Suppressor macrophage treated with lipopolysaccharide for 1 hour (primary cell): Measurements from ENCODE around the gene YBX3.
"Not testable (repeated sequence)": the region's sequence is repeated elsewhere in the genome, so short reads cannot be mapped to it uniquely, and the experiment has no call there.

Experiments
- DNase-seq, 3 donors: peaks; one replicate each; pipeline ENCODE4 v3.0.0-alpha.2; 2020 to 2022

Gene YBX3

GRCh38 chr12:10722905-10723746 is at the start of gene YBX3:
TSS of gene YBX3 (minus strand) at chr12:10723323. CDS start at chr12:10723111, 212 bp downstream.
- peak; percentile 87 to 93 (median 88) for DNase-seq

GRCh38 chr12:10771132-10771733 is 48.1 kb upstream of the YBX3 start:
- peak; percentile 18 to 52 (median 45) for DNase-seq

DNA sequence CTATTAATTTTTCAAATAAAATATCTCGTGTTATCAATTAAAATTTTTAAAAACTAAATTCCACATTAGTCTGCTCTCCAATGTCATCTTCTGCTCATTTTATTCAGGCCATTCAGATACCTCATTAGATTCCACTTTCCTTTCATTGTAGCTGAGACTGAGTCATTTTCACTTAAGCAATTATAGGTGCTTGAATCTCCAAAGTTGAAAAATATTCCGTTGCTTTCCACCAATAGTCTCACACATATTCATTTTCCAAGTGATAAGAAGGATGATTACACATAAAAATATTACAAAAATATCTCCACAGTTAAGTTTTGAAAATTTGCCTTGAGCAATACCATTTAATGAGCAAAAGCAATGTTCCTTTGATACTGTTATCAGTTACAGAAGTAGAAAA is 36.5 kb upstream of the YBX3 start:
- no peak for DNase-seq

GRCh38 chr12:10756194-10756593 is 33.1 kb upstream of the YBX3 start:
- no peak for DNase-seq

DNA sequence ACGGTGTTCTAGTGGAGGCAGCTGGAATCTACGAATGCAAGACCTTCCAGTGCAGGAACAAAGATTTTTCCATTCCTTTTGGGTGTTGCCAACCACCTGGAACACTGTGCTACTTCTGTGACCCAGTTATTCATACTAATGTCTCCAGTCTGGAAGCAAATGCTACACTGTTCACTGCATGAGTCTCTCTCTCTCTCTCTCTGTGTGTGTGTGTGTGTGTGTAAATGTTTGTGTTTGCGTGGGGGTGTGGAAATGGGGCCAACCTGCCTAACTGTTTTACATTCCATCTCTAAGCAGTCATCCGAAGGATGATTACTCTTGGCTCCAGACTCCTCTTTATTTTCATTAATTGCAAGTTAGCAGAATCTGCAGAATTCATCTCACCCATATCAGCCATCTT is 29.9 kb upstream of the YBX3 start:
- no peak for DNase-seq

GRCh38 chr12:10750385-10750727 is 27.2 kb upstream of the YBX3 start:
- no peak for DNase-seq

DNA sequence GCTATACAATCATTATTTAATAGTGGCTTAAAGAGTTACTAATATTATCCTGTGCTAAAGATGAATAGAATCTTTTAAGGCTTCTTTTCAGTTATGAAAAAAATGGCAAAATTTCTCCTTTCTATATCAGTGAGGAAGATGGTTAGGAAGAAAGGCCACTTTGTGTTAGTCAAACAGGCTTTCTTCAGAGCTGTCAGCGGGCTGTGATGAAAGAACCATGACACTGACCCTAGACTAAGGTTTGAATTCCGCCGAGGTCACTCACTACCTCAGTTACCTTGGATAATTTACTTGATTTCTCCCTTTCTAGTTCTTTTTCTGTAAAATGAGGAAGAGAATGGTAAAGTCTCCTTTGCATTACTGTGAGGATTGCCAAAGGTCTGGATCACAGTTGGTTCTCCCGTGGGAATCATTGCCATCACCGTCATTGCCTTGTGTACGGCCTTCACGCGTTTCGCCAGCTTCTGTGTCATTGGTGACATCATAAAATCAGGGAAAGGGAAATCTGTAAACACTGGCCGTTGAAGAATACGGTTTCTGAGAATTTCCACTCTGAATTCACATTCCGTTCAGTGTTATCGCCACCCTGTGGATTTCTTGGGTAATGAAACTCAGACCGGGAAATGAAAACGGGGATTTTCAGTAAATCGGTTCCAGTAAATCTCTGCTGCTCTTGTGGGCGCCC is 26.7 kb upstream of the YBX3 start:
- peak; percentile 92 to 99 (median 99) for DNase-seq

DNA sequence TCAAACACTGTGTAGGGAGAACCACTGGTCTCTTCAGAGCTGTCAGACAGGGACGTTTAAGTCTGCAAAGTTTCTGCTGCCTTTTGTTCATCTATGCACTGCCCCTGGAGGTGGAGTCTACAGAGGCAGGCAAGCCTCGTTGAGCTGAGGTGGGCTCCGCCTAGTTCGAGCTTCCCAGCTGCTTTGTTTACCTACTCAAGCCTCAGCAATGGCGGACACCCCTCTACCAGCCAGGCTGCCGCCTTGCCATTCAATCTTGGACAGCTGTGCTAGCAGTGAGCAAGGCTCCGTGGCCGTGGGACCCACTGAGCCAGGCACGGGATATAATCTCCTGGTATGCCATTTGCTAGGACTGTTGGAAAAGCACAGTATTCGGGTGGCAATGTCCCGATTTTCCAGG is 24.6 kb upstream of the YBX3 start:
- no peak for DNase-seq

DNA sequence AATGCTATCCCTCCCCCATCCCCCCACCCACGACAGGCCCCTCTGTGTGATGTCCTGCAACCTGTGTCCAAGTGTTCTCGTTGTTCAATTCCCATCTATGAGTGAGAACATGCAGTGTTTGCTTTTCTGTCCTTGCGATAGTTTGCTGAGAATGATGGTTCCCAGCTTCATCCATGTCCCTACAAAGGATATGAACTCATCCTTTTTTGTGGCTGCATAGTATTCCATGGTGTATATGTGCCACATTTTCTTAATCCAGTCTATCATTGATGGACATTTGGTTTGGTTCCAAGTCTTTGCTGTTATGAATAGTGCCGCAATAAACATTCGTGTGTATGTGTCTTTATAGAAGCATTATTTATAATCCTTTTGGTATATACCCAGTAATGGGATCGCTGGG is 20.3 kb upstream of the YBX3 start:
- not testable (repeated sequence) for DNase-seq

DNA sequence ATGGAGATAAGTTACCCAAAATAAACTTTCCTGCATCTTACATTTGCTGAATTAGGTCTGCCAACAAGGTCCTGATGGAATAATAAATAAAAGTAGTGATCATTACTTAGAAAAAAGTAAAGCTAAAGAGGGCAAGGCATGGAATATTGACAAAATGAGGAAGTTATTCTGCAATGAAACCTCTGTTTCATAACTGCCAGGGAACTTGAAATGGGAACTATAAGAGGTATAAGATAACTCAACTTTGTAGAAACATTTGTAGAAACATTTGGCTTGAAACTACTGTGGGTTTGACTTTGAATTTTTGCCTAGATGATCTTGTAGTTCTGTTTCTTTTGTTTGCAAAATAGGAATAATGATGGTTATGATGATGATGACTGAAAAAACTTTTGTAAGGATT is 18.7 kb upstream of the YBX3 start:
- peak; percentile 37 to 76 (median 74) for DNase-seq

DNA sequence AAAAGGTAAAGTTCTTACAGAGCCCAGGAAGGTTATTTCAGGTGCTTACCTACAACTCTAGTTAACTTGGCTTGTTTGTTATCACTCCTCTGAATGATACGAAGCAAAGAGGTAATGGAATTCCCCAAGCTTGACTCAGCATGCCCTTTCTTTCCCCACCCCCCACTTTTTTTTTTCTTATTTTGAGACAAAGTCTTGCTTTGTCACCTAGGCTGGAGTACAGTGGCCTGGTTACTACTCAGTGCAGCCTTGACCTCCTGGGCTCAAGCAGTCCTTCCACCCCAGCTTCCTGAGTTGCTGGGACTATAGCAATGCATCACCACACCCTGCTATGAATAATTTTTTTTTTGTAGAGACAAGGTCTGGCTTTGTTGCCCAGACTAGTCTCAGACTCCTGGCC is 17.1 kb upstream of the YBX3 start:
- DNase-seq = no peak

DNA sequence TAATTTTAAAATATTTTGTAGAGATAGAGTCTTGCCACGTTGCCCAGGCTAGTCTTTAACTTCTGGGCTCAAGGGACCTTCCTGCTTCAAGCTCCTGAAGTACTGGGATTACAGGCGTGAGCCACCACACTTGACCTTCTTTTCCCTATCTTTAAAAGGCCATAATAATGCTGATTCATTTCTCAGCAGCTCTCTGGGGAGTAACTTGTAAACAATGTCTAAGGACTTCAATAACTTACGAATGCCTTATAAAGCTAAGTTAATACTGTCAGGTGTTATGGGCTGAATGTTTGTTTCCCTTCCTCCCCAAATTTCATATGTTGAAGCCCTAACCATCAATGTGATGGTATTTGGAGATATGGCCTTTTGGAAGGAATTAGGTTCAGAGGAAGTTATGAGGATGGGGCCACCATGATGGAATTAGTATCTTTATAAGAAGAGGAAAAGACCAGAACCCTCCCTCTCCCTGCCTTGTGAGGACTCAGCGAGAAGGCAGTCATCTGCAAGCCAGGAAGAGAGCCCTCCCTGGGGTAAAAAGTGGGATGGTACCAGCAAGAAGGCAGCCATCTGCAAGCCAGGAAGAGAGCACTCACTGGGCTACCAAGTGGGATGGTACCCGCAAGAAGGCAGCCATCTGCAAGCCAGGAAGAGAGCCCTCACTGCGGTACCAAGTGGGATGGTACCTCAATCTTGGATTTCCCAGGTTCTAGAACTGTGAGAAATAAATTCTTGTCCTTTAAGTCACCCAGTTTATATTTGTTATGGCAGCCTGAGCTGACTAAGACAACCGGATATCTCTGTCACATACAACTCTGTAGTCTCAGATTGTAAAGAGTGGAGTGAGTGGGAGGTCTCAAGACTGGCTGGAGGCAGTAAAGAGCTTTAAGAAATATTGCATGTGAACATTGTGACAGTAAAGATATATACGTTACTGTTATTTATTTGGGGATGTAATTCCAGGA is 16.3 kb upstream of the YBX3 start:
- DNase-seq = no peak

DNA sequence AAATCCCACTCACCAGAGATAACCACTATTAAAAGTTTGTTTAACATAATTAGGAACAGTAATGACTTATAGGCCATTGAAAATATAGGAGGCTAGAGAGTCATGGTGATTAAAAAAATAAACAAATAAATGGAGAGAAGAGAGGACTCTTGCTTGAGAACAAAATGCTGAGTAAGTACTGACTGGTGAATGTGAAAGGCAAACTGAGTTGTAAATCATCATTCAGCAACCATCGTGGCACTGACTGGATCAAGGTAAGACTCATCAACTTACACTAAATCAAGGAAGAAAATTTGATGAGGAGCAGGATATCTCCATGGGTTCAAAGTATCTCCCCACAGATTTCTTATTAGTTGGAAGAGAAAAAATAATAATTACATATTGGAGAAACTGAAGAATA is 14.1 kb upstream of the YBX3 start:
- no peak for DNase-seq

DNA sequence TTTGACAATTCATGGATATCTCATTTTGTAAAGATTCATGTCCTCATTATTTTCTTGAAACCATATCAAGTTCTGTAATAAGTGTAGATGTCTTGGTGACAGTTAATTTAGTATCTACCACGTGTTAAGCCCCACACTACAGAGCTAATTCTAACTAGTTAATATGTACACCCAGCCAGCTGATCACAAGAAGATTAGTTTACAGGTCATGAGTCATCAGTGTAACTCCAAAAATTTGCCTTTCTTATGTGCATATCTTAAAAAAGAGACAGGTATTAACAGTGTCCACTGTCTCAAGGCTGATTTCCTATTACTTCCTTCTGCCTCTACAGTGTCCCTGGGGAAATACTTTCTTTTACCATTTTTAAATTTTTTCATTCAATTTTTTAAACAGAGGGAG is 13.3 kb upstream of the YBX3 start:
- DNase-seq = no peak

DNA sequence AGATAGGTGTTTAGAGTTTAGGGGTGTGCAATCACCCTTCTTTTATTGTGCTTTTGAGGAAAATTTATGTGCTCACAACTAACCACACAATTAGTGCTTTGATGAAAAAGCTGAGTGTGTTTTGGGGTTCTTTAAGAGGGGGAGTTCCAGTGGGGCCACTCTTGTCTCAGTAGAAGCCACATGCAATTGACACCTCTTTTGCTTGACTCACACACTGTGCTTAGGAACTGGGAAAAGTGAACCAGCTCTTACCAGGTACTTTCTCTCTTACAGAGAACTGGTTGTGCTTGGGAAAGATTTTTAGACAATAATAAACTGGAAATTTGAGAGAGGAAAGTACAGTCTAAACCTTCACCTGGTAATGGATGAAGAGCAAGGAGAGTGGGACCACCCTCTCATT is 12.3 kb upstream of the YBX3 start:
- no peak for DNase-seq

DNA sequence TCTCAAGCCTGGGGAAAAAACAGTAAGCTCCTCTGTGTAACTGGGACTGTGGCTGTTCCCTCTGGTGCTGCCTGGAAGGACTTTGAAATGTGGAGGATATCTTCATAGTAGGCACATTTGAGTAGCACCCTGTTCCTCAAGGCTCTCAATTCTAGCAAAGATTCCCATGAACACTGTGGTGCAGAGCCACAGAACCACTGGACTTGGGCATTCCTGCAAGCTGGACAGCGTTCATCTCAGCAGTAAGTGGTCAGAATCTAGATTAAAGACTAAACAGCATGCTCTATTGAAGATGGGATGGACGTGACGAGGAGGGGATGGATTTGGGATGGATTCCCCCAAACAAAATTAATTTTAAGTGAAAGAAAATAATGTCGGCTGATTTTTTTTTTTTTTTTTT is 9.4 kb upstream of the YBX3 start:
- DNase-seq = no peak

DNA sequence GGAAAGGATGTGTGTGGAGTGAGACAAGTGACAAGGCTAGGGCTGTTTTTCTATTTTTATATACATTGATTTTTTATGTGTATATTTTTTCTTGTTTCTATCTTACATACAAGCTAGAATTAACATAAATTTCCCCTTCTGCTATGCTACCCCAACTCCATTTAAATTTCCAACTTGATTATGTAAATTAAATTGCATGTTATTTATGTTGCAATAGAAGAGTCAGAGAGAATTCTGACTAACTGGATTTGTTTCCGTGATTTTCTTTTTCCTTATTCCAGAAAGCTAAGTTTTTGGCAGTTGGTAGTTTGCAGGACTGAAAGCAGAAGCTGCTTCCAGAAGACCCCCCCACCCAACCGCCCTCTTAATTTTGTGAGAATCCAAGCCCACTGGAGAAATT is 8.9 kb upstream of the YBX3 start:
- no peak for DNase-seq

GRCh38 chr12:10730559-10730958 is 7.4 kb upstream of the YBX3 start:
- DNase-seq = no peak

DNA sequence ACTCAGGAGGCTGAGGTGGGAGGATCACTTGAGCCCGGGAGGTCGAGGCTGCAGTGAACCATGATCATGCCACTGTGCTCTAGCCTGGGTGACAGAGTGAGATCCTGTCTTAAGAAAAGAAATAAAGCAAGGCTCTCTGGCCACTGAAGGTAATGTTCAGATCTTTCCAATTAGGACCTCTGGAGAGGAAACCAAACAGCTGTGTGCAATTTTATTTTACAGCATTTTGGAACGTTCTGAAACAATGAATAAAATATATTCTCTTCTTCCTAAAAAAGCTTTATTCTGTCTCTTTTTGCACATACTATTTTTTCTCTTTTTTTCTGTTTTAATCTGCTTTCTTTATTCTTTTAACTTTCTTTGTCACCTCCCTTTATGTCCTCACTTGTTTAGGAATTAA is 5.0 kb upstream of the YBX3 start:
- no peak for DNase-seq

DNA sequence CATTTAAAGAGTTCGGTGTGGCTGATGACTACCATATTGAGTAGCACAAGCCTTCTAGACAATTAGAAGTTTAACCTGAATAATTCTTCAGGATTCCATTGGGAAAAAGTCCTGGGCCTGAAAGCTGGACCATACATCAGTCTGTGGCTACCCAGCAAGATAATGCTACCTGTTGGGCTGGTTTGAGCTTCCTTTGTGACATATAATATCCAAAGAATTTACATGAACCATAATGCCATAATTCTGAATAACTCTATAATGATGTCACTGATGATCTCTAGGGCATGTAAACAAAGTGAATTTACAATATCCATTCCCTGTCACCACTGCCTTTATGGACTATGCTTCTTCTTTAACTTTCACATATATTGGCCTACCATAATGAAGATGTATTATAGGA is 3.8 kb upstream of the YBX3 start:
- DNase-seq = no peak

DNA sequence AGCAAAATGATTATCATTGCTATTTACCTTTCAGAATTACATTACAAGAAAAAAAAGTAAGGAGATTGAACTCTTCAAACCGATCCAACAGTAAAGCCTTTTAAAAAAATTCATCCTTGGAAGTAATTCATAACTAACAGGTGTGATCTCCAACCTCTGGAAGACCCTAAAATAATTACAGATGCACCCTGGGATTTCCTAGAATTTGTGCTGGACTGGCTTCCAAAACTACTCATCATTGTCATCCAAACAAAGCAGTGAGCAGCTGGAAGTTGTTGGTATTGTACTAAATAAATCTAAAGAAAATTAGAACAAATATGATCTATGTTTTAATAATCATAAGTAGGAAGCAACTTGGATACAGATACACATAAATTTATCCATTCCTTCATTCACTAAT is 1.9 kb upstream of the YBX3 start:
- DNase-seq = no peak

GRCh38 chr12:10722502-10722904 is 620 bp downstream of the YBX3 start:
- DNase-seq = peak; percentile 81 to 88 (median 82)
